Effector memory CD4-positive, alpha-beta T cell (primary cell): ENCODE results near the gene MXD4.

Experiments used
- DNase-seq, 3 donors: peaks; one replicate each; pipeline ENCODE4 v3.0.0-alpha.2; 2020
- H3K27ac ChIP-seq: 2 replicates; pipeline ENCODE4 v1.7.0; 2013; ENCODE audit warnings: mild to moderate bottlenecking, low read length, moderate library complexity; ENCODE audit not compliant: insufficient read depth, poor library complexity, severe bottlenecking
- H3K27me3 ChIP-seq: replicated peaks from 2 replicates; pipeline ENCODE4 v1.7.0; 2013; ENCODE audit warnings: mild to moderate bottlenecking, low read length; ENCODE audit not compliant: insufficient read depth, control insufficient read depth, poor library complexity, severe bottlenecking
- H3K36me3 ChIP-seq: 2 replicates; pipeline ENCODE4 v1.7.0; 2013; ENCODE audit warnings: mild to moderate bottlenecking, low read length, moderate library complexity; ENCODE audit not compliant: control insufficient read depth, insufficient read depth
- H3K4me1 ChIP-seq: 2 replicates; pipeline ENCODE4 v1.7.0; 2013; ENCODE audit warnings: low read length, mild to moderate bottlenecking; ENCODE audit not compliant: control insufficient read depth, insufficient read depth, poor library complexity, severe bottlenecking
- H3K4me3 ChIP-seq: 2 replicates; pipeline ENCODE4 v1.7.0; 2013; ENCODE audit warnings: low read length, low read depth, mild to moderate bottlenecking; ENCODE audit not compliant: insufficient read depth, poor library complexity, severe bottlenecking
- H3K9me3 ChIP-seq: 2 replicates; pipeline ENCODE4 v1.7.0; 2013; ENCODE audit warnings: mild to moderate bottlenecking, low read length, moderate library complexity; ENCODE audit not compliant: control insufficient read depth

The MXD4 gene

DNA sequence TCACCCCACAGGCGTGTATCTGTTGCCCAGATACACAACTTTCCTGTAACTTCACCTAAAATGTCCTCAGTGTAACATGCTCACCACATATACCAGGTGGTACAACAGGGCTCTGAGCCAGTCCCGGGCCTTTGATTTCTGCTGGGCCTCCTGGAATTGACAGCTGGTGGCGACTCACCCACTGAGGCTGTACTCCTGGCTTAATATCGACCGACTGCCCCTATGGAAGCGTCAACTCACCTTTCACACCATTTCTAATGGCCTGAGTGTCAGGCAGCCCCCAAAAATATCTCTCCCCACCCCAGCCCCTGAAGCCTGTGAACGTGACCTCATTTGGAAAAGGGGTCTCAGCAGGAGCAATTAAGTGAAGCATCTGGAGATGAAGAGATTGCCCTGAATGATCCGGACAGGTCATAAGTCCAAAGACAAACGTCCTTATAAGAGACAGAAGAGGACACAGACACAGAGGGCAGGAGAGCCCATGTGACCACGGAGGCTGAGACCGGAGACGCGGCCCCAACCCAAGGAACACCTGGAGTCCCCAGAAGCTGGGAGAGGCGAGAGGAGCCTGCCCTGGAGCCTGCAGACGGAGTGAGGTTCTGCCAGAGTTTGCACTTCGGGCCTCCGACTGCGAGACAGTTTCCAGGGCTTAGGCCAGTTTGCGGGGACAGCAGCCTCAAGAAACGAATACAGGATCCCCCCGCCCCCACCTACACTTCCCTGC, 12.6 kb upstream of the MXD4 start:
- H3K27ac ChIP-seq = no peak overlapping the region
- no peak for DNase-seq
- no peaks in the 10 kb centered on the region for H3K9me3 ChIP-seq
- H3K4me1 ChIP-seq = no peaks in the 10 kb centered on the region
- H3K27me3 ChIP-seq = no peaks in the 10 kb centered on the region
- H3K4me3 ChIP-seq = no peak overlapping the region
- peaks cover 7% of the 10 kb centered on the region for H3K36me3 ChIP-seq

DNA sequence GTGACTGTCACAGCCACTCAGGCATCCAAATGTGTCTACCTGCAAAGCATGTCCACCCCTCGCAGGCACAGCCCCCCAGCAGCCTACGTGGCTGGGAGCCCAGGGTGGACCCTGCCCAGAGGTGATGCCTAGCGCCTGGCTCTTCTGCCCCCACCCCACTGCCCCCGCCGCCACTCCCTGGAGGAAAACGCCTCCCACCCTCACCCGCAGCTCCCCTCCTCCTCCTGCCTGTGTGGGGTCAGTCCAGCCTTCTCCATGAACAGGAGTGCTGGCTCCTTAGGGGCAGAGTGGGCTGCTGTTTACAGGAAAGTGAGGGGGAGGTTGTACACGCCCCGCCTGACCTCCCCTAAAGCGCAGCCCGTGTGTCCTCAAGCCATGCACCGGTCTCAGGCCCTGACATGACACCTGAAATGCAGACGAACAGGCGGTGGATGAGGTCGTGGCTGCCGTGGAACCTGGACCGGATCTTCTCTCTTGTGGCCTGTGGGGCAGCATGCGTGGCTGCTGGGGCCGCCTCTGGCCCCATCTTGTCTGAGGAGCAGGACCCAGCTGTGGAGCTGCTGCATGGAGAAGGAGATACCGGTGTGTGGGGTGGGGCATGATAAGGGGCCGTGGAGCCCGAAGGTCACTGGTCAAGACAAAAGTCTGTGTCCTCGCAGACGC, 11.9 kb upstream of the MXD4 start:
- Histone ChIP-seq H3K4me3 (no peak overlapping the region), H3K27ac (no peak overlapping the region), H3K27me3 (no peaks in the 10 kb centered on the region), H3K9me3 (no peaks in the 10 kb centered on the region), H3K4me1 (no peaks in the 10 kb centered on the region), H3K36me3 (peaks cover 7% of the 10 kb centered on the region)
- no peak for DNase-seq

DNA sequence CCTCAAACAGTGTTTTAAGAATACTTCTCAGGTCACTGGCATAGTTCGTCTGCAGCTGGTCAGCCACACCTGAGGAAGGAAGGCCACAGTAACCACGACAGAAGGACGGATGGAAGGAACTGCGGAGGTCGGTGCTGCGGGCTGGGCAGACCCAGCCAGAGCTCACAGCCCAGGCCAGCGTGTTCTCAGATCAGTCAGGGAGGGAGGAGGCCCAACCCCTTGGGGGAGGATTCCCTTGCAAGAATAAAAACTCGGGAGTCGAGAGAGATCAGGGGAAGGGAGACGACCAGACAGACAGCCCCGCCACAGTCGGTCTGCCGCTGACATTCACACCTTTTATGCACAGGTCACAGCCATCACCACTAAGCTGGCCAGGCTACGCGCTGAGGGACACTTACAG, 11.3 kb upstream of the MXD4 start:
- Histone ChIP-seq H3K4me3 (no peak overlapping the region), H3K27ac (no peak overlapping the region), H3K9me3 (no peaks in the 10 kb centered on the region), H3K27me3 (no peaks in the 10 kb centered on the region), H3K4me1 (no peaks in the 10 kb centered on the region), H3K36me3 (peaks cover 7% of the 10 kb centered on the region)
- DNase-seq = no peak

DNA sequence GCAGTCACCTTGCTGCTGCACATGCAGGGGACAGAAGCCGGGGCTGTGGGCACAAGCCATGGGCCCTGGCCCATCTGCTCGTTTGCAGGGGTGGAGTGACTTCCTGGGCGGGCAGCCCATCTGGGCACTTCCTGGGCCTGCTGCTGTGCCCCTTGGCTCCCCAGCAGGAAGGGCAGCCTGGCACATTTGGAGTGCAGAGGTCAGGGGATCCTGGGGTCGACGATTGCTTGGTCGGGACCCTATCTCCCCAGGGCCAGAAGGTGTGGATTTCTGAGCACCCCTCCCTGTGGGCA, 10.9 kb upstream of the MXD4 start:
- H3K4me3 ChIP-seq = no peak overlapping the region
- H3K27ac ChIP-seq = no peak overlapping the region
- no peaks in the 10 kb centered on the region for H3K27me3 ChIP-seq
- H3K4me1 ChIP-seq = no peaks in the 10 kb centered on the region
- H3K9me3 ChIP-seq = no peaks in the 10 kb centered on the region
- peaks cover 7% of the 10 kb centered on the region for H3K36me3 ChIP-seq
- no peak for DNase-seq

DNA sequence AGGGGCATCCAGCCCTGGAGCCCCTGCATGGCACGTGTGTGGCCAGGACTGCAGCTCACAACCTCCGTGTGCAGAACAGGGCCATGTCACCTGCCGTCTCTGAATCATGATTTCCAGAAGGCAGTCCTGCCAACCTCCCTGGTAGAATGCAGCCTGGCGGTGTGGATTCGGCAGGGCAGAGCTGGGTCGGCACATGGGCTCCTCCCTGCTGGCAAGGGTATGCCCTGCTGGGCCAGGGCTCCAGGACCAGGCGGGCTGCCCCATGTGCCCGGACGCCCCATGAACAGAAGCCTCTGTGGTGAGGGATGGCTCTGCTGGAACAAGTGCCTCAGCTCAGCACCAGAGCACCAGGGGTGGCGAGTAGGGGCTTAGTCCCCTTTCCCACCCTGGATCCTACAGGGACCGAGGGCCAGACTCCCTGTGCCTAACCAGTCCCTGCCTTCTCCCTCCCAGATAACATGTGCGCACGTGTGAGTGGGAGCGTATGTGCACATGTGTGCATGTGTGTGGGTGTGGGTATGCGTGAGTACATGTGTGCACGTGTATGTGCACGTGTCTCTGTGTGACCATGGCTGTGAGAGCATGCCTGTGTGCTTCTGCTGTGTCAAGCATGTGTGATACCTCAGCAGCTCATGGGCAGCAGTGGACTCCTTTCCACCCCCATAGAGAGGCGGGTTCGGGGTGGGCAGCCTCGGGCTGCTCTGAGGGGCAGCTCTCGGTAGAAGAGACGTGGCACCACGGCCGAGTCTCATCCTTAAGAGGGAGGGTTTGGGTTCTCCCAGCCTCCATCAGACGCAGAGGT, 10.3 kb upstream of the MXD4 start:
- Histone ChIP-seq H3K4me1 (no peaks in the 10 kb centered on the region), H3K36me3 (peaks cover 7% of the 10 kb centered on the region), H3K27ac (no peak overlapping the region), H3K4me3 (no peak overlapping the region), H3K9me3 (no peaks in the 10 kb centered on the region), H3K27me3 (no peaks in the 10 kb centered on the region)
- no peak for DNase-seq

DNA sequence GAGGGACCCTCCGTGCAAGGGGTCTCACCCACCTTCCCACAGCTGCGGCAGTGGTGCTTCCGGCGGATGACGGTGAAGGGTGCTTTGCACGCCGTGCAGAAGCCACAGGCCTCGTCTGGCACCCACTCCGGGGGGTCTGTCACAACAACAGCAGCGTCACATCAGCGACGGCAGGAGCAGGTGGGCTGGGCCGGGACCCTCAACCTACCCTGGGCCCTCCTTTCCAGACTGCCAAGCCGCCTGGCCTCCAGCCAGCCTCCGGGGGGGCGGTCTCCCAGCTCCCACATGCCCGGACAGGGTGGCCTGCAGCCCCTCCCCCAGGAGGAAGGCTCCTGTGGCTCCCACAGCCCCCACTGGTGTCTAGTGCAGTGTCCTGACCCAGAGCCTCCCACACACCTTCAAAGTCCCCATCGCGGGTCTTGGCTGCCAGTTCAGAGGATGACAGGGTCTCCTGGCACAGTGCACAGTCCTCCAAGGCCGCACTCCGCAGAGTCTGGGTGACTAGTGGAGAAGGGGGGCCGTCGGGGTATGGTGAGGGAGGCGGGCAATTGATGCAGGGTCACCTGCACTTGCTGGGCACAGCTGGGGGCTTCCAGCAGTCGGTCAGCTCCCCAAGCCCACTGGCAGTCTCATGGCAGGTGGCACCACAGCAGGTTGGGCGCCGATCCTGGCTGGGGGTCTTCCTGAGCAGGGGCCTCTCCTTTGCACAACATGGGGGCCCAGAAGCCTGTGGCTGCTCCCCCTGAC, 9.5 kb upstream of the MXD4 start:
- peaks cover 7% of the 10 kb centered on the region for H3K36me3 ChIP-seq
- H3K27me3 ChIP-seq = no peaks in the 10 kb centered on the region

DNA sequence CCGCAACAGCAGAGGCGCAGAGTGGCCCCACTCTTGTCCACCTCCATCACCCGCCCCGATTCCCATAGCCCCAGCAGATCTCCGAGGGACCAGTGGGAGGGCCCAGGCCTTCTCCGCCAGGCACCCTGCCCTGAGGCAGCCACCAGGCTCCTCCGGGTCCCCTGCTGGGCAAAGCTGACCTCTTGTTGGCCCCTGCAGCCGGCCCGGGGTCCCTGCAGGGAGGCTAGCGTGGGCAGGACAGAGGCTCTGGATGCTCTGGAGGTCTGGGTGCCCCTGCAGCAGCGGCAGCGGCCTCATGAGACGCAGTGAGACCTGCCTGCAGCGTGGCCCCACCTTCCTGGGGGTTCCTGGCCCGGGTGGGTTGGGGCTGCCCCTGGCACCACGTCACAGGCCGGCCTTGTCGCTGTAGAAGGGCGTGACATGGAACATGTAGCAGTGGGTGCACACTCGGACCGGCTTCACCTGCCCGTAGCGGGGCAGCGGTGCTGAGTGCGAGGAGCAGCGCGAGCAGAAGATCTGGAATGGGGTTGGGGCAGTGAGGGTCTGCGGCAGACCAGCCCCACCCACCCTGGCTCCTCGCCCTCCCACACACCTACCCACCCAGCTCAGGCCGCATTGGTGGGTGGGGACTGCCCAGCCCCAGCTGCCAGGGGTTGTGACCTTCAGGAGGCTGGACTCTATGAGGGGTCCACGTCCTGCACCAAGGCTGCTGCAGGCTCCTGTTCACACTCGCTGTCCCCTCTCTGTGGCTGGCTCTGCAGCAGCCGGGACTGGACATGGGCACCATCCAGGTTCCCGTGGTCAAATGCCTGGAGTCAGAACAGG, 8.6 kb upstream of the MXD4 start:
- Histone ChIP-seq H3K9me3 (no peaks in the 10 kb centered on the region), H3K4me1 (no peaks in the 10 kb centered on the region), H3K4me3 (no peak overlapping the region), H3K27ac (no peak overlapping the region), H3K27me3 (no peaks in the 10 kb centered on the region), H3K36me3 (peaks cover 7% of the 10 kb centered on the region)
- DNase-seq = no peak

More for the DNA sequence above, 9.5 kb upstream of the MXD4 start:
- Histone ChIP-seq H3K4me1 (no peaks in the 10 kb centered on the region), H3K27ac (no peak overlapping the region), H3K9me3 (no peaks in the 10 kb centered on the region), H3K4me3 (no peak overlapping the region)
- no peak for DNase-seq

DNA sequence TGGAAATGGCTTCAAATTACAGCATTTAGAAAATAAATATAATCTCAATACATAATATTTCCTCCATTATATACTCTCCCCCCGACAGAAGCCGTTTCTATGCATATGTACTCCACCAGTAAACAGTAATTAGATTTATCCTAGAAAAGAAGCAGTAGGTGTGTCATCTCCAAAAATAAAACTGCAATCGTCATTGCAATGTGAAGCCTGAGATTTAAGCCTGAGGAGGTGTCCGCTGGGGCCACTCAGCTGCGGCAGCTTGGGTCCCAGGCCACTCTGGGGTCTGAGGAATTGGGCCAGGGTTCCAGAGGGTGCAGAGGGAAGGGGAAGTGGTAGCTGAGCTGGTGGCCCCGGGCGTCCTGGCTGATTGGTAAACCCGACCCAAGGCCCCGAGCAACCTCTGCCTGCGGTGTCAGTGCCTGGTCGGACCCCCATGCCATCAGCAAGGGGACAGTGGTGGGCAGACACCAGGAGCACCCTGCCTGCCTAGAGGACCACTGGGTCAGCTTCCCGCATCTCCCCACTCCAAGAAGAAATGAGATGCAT, 7.8 kb upstream of the MXD4 start:
- Histone ChIP-seq H3K27me3 (no peaks in the 10 kb centered on the region), H3K9me3 (no peaks in the 10 kb centered on the region), H3K4me1 (no peaks in the 10 kb centered on the region), H3K36me3 (peaks cover 7% of the 10 kb centered on the region), H3K27ac (no peak overlapping the region), H3K4me3 (no peak overlapping the region)
- DNase-seq = no peak

DNA sequence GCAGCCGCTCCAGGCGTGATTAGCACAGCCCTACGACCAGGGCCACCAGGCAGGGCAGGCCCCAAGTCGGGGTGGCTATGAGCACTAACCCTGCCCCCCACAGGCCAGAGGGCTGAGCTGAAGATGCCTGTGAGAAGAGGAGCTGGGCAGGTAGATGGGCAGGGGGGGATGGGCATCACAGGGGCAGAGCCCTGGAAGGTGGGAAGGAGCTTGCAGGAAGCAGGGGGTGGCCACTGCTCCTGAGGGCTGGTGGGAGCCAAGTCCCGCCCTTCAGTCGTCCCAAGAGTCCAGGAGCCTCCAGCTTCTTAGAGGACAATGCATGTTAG, 7.3 kb upstream of the MXD4 start:
- no peak for DNase-seq
- Histone ChIP-seq H3K27ac (no peak overlapping the region), H3K4me3 (no peak overlapping the region), H3K4me1 (no peaks in the 10 kb centered on the region), H3K27me3 (no peaks in the 10 kb centered on the region), H3K36me3 (peaks cover 7% of the 10 kb centered on the region), H3K9me3 (no peaks in the 10 kb centered on the region)
